CD4-positive, alpha-beta T cell treated with Interleukin-6 at 100 ng/mL for 8 hours (primary cell): Measurements from ENCODE around the gene CYP27A1.

ENCODE experiments used
- DNase-seq: peaks from one replicate; pipeline ENCODE4 v3.0.0-alpha.2; 2020; ENCODE audit warnings: mixed read lengths, low spot score

Gene CYP27A1

GRCh38 chr2:218773881-218774280 lies 8.1 kb upstream of the CYP27A1 start:
- no peak for DNase-seq

GRCh38 chr2:218776488-218776887 lies 5.5 kb upstream of the CYP27A1 start:
- no peak for DNase-seq

- no peak for DNase-seq
Measured at GRCh38 chr2:218777276-218777990, 4.5 kb upstream of the CYP27A1 start.

DNA sequence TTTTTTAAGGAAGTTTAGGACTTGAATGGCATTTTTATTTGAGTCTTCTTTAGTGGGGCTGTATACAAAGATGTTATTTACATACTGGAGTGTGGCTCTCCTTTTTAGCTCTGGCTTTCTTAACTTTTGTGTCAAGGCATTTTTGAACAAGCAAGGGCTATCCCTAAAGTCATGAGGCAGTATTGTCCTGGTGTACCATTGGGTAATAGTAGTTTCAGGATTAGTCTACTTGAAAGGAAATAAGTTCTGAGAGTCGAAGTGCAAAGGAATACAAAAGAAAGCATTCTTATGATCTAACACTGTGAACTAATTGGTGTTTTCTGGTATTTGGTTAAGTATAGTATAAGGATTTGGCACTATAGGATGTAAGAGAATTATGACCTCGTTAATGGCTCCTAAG lies 1.9 kb upstream of the CYP27A1 start:
- DNase-seq, result no peak

DNA sequence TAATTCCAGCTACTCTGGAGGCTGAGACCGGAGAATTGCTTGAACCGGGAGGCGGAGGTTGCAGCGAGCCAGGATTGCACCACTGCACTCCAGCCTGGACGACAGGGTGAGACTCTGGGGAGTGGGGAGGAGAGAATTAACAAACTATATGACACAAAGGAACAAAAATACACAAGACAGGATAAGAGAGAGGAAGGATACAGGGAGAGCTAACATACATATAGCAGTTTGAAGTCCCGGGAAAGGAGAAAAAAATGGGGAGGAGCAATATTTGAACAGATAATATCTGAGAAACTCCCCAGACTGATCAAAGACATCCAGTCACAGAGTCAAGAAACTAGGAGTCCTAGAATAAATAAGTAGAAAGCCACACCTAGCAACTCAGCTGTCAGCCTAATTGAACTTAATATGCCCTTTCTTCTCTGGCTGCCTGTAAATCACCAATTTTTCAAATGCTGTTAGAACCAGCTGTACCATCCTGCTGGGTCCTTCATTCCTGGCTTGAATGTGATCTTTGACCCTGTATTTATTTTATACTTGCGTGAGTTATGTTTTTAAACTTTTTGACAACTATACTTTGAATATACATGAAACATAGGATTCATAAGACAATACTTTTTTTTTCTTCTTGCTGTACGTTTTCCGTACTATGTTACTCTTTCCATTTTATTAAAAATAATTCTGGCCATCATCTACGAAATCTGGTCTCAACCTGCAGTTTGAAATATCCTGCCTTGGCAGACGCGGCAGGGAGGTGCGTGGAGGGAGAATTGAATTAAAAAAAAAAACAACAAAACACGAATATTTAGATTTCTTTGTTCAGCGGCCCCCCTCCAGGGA lies 876 bp upstream of the CYP27A1 start:
- no peak for DNase-seq

- DNase-seq, result no peak
Measured at GRCh38 chr2:218782528-218782844, 539 bp downstream of the CYP27A1 start.

GRCh38 chr2:218783688-218784087 lies 1.7 kb downstream of the CYP27A1 start:
- no peak for DNase-seq

- DNase-seq, result no peak
Measured at GRCh38 chr2:218785103-218785502, 3.2 kb downstream of the CYP27A1 start.

DNA sequence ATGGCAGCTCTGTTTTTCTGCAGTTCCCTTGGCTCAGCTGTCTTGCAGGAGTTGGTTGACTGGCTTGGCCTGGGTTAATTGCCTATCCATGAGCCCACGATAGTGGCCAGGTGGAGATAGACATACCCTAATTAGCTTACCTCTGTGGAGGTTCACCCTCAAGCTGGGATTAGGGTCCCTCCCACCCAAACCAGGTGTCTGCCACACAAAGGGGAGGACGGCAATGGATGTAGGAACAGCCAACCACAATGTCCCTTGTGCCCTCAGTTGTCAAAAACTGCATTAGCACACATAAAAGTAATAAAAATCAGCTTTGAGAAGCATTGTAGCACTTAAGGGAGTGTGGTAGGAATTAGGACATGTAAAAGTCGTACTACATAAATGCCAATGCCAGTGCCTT lies 4.2 kb downstream of the CYP27A1 start:
- DNase-seq, result no peak

DNA sequence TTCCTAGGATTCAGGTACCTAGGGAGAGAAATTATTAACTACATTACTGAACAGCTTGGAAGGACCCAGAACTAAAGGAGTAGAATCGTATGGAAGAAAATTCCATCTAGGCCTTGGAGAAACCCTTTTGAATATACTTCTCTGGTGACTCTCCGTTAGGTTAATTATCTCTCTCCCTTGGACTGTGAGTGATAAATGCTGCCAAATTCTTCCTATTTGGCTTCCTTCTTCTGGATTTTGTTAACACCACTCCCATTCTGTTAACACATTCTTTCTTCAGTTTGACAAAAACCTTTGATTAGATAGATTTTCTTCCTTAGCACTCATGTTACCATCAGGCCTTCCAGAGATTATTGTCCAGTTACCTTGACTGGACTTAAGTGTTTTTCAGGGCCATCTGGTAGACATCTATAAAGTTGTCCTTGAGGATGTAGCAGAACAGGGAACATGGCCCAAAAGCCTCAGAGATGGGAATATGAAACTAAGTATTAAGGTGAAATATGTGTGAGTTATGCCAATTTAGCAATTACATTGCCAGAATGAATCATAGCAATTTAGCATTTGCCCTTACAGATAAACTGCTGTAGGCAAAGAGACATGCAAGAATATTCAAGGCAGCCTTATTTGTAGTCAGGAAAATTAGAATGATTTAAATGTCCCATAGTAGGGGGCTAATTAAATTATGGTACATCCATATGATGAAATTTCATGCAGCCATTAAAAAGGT lies 6.7 kb downstream of the CYP27A1 start:
- DNase-seq, result no peak

DNA sequence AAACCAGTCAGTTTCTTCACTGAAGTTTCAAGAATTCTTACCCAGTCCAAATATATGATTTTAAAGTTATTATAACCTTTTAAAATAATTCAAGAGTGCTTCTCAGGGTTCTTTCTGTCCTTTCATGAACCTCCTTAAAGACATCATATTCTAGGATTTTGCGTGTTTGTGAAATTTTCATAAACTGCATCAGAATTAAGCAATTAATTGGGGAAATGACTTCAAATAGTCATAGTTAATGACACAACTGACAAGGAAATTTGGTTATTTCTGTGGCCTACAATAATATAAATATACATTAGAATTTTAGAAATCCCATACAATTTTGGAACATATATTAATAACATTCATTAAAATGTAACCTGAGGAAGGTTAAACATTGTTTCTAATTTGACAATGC lies 10.5 kb downstream of the CYP27A1 start:
- DNase-seq, result no peak

GRCh38 chr2:218796691-218797090 lies 14.7 kb downstream of the CYP27A1 start:
- DNase-seq, result no peak

- DNase-seq, result no peak
Measured at GRCh38 chr2:218798767-218799504, 17.0 kb downstream of the CYP27A1 start.

GRCh38 chr2:218799990-218800389 lies 18.0 kb downstream of the CYP27A1 start:
- no peak for DNase-seq

DNA sequence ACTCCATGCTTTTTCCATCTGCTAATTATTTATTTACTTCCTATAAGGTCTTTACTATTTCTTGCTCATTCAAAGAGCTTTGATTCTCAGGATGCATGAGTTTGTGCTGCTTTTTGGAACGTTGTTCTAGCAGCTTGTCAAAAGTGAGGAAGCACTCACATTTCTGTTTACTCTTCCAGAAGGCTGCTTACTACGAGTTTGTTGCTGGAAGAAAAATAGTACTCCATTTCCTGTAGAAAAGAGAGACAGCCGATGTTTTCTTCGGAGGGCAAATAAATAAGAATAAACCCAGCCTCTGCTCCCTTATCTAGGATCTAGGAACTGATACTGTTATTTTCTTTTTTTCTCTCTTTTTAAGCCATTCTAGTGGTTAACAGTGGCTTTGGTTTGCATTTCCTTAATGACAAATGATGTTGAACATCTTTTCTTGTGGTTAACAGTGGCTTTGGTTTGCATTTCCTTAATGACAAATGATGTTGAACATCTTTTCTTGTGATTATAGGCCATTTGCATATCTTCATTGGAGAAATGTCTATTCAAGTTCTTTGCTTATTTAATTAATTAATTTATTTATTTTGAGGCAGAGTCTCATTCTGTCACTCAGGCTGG lies 20.5 kb downstream of the CYP27A1 start:
- no peak for DNase-seq

- DNase-seq, result no peak
Measured at GRCh38 chr2:218804817-218805216, 22.9 kb downstream of the CYP27A1 start.

DNA sequence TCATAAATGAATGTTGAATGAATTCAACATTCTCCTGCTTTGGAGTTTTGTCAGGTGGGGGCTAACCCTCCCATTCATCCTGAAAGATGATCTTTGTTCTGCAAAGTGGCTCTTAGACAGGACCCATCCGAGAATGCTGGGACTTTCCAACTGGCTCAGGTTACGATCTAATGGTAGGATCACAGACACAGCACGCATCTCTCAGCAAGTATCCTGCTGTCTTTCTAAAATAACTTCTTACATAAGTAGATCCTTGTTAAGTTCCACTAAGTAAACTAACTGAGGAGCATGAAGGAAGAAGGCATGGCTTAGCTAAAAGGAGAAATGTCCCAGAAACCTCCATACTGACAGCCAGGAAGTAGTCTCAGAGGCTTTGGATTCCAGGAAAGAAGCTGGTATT lies 23.7 kb downstream of the CYP27A1 start:
- no peak for DNase-seq

- DNase-seq, result no peak
Measured at GRCh38 chr2:218806346-218806978, 24.5 kb downstream of the CYP27A1 start.

GRCh38 chr2:218807626-218808025 lies 25.7 kb downstream of the CYP27A1 start:
- no peak for DNase-seq

DNA sequence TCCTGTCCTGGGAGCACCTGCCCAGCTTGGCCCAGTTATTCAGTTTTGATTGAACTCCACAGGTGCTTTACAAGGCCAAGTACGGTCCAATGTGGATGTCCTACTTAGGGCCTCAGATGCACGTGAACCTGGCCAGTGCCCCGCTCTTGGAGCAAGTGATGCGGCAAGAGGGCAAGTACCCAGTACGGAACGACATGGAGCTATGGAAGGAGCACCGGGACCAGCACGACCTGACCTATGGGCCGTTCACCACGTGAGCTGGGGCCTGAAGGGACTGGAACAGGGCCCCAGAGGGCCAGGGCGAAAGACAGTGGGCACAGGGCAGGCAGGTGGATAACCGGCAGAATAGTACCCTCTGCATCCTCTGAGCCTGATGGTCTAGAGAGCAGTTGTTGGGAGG lies 27.6 kb downstream of the CYP27A1 start:
- no peak for DNase-seq

GRCh38 chr2:218810256-218810655 lies 28.3 kb downstream of the CYP27A1 start:
- no peak for DNase-seq
